H9 (cell line): ENCODE measurements around the gene FASTKD3. TPM values are rescaled to one million over a fixed set of nuclear protein-coding genes. Genes with fewer than 3 reads are reported as not detected.

Experiments used
- DNase-seq: peaks from one replicate; pipeline ENCODE4 v3.0.0-alpha.2; 2017
- H2AFZ ChIP-seq: one replicate; pipeline ENCODE4 v1.6.1; 2013; ENCODE audit warnings: mild to moderate bottlenecking, low read length, control low read depth, moderate library complexity
- H2AK5ac ChIP-seq: 2 replicates; pipeline ENCODE4 v1.6.1; 2013; ENCODE audit warnings: low read length, control low read depth, mixed read lengths; ENCODE audit not compliant: insufficient read length
- H2BK120ac ChIP-seq: one replicate; pipeline ENCODE4 v1.6.1; 2013; ENCODE audit warnings: low read depth, mild to moderate bottlenecking, low read length, control low read depth, inconsistent platforms; ENCODE audit not compliant: poor library complexity, severe bottlenecking
- H2BK12ac ChIP-seq: 2 replicates; pipeline ENCODE4 v1.6.1; 2013; ENCODE audit warnings: low read length, control low read depth, mixed read lengths, low read depth; ENCODE audit not compliant: insufficient read length
- H2BK15ac ChIP-seq: 2 replicates; pipeline ENCODE4 v1.6.1; 2013; ENCODE audit warnings: low read depth, low read length, control low read depth
- H2BK20ac ChIP-seq: one replicate; pipeline ENCODE4 v1.6.1; 2013; ENCODE audit warnings: low read depth, mild to moderate bottlenecking, low read length, control low read depth, inconsistent platforms; ENCODE audit not compliant: poor library complexity, severe bottlenecking
- H2BK5ac ChIP-seq: 2 replicates; pipeline ENCODE4 v1.6.1; 2013; ENCODE audit warnings: low read length, control low read depth, mixed read lengths; ENCODE audit not compliant: insufficient read length
- H3K14ac ChIP-seq: 2 replicates; pipeline ENCODE4 v1.6.1; 2013; ENCODE audit warnings: low read length, control low read depth; ENCODE audit not compliant: insufficient read depth
- H3K18ac ChIP-seq: 2 replicates; pipeline ENCODE4 v1.6.1; 2013; ENCODE audit warnings: low read depth, mild to moderate bottlenecking, mixed read lengths, low read length, control low read depth; ENCODE audit not compliant: insufficient read length
- H3K23ac ChIP-seq: 2 replicates; pipeline ENCODE4 v1.6.1; 2013; ENCODE audit warnings: low read length, control low read depth, mixed read lengths, low read depth; ENCODE audit not compliant: insufficient read length
- H3K23me2 ChIP-seq: 2 replicates; pipeline ENCODE4 v1.6.1; 2013; ENCODE audit warnings: low read depth, mild to moderate bottlenecking, mixed read lengths, low read length, control low read depth; ENCODE audit not compliant: insufficient read length, poor library complexity, severe bottlenecking
- H3K27ac ChIP-seq: 2 replicates; pipeline ENCODE4 v1.5.1; 2013; ENCODE audit warnings: low read length, control low read depth, mixed read lengths, low read depth; ENCODE audit not compliant: insufficient read length
- H3K27me3 ChIP-seq: 2 replicates; pipeline ENCODE4 v1.6.1; 2013; ENCODE audit warnings: low read length, control low read depth, inconsistent platforms; ENCODE audit not compliant: insufficient read depth
- H3K4ac ChIP-seq: 2 replicates; pipeline ENCODE4 v1.6.1; 2013; ENCODE audit warnings: low read depth, mild to moderate bottlenecking, control low read depth, inconsistent platforms, low read length, moderate library complexity
- H3K4me1 ChIP-seq: 2 replicates; pipeline ENCODE4 v1.6.1; 2013; ENCODE audit warnings: low read length, control low read depth, inconsistent platforms; ENCODE audit not compliant: insufficient read depth
- H3K4me2 ChIP-seq: 2 replicates; pipeline ENCODE4 v1.6.1; 2013; ENCODE audit warnings: low read length, control low read depth, mixed read lengths; ENCODE audit not compliant: insufficient read length, insufficient read depth
- H3K56ac ChIP-seq: 2 replicates; pipeline ENCODE4 v1.6.1; 2013; ENCODE audit warnings: low read depth, mild to moderate bottlenecking, mixed read lengths, low read length, control low read depth; ENCODE audit not compliant: insufficient read length
- H3K79me1 ChIP-seq: 2 replicates; pipeline ENCODE4 v1.6.1; 2013; ENCODE audit warnings: low read depth, mild to moderate bottlenecking, moderate library complexity, low read length, control low read depth, inconsistent platforms; ENCODE audit not compliant: insufficient read depth, poor library complexity, severe bottlenecking
- H3K79me2 ChIP-seq: 2 replicates; pipeline ENCODE4 v1.6.1; 2013; ENCODE audit warnings: low read length, control low read depth, inconsistent platforms; ENCODE audit not compliant: insufficient read depth
- H3K9ac ChIP-seq: 2 replicates; pipeline ENCODE4 v1.6.1; 2013; ENCODE audit warnings: low read length, control low read depth, mixed read lengths; ENCODE audit not compliant: insufficient read length; ENCODE audit errors: extremely low read depth
- H3K9me3 ChIP-seq: one replicate; pipeline ENCODE4 v1.6.1; 2013; ENCODE audit warnings: low read depth, low read length, inconsistent platforms; ENCODE audit not compliant: control insufficient read depth
- H3T11ph ChIP-seq: one replicate; pipeline ENCODE4 v1.6.1; 2013; ENCODE audit warnings: mild to moderate bottlenecking, low read length, control low read depth, inconsistent platforms
- H4K20me1 ChIP-seq: one replicate; pipeline ENCODE4 v1.6.1; 2013; ENCODE audit not compliant: control insufficient read depth, insufficient read length, insufficient read depth
- H4K5ac ChIP-seq: 2 replicates; pipeline ENCODE4 v1.6.1; 2013; ENCODE audit warnings: low read depth, mild to moderate bottlenecking, mixed read lengths, low read length, control low read depth; ENCODE audit not compliant: insufficient read length
- H4K8ac ChIP-seq: replicated peaks from 2 replicates; pipeline ENCODE4 v1.6.1; 2013; ENCODE audit warnings: low read length, control low read depth, mixed read lengths, low read depth; ENCODE audit not compliant: insufficient read length
- H4K91ac ChIP-seq: 2 replicates; pipeline ENCODE4 v1.6.1; 2013; ENCODE audit warnings: low read depth, mild to moderate bottlenecking, moderate library complexity, mixed read lengths, low read length, control low read depth; ENCODE audit not compliant: insufficient read length
- H3K27ac Mint-ChIP-seq, 3 experiments: 2 replicates in 2 of 3; 3 replicates in 1 of 3; pipeline ENCODE4 v1.8.0; 2020 to 2021; ENCODE audit warnings: mixed read lengths in 3 of 3, mild to moderate bottlenecking in 1 of 3, moderate library complexity in 1 of 3
- H3K27me3 Mint-ChIP-seq: 2 replicates; pipeline ENCODE4 v1.8.0; 2021; ENCODE audit warnings: low read depth, mild to moderate bottlenecking, moderate library complexity, mixed read lengths
- H3K36me3 Mint-ChIP-seq, 3 experiments: 2 replicates in 2 of 3; 3 replicates in 1 of 3; pipeline ENCODE4 v1.8.0; 2020 to 2021; ENCODE audit warnings: low read depth in 3 of 3, mixed read lengths in 3 of 3; ENCODE audit not compliant: insufficient read depth in 1 of 3
- H3K4me1 Mint-ChIP-seq, 2 experiments: 2 replicates each; pipeline ENCODE4 v1.8.0; 2020; ENCODE audit warnings: mixed read lengths in 2 of 2
- H3K4me3 Mint-ChIP-seq, 2 experiments: 2 replicates in 1 of 2; 3 replicates in 1 of 2; pipeline ENCODE4 v1.8.0; 2020 to 2021; ENCODE audit warnings: mild to moderate bottlenecking in 2 of 2, mixed read lengths in 2 of 2, moderate library complexity in 1 of 2
- H3K9me3 Mint-ChIP-seq, 2 experiments: 2 replicates in 1 of 2; 3 replicates in 1 of 2; pipeline ENCODE4 v1.8.0; 2020; ENCODE audit warnings: mild to moderate bottlenecking in 2 of 2, mixed read lengths in 2 of 2, moderate library complexity in 1 of 2
- CTCF ChIP-seq: fragments of 200-600 bp; sonication (generic); conservative IDR thresholded peaks from 3 replicates; pipeline ENCODE4 v1.8.0; 2021; ENCODE audit warnings: antibody characterized with exemption, mild to moderate bottlenecking
- WGBS: extraction: QIAGEN DNeasy Blood & Tissue Kit; methylation state at CpG from one replicate; pipeline ENCODE4 v1.1.7; 2013; ENCODE audit warnings: missing lambda C conversion rate, low lambda C conversion rate, mixed read lengths; ENCODE audit not compliant: insufficient read length; ENCODE audit errors: extremely low coverage; 5-methylcytosine and 5-hydroxymethylcytosine counted together
- total RNA-seq: library from RNA; stranded (reverse); gene quantifications from 2 replicates; pipeline ENCODE4 v1.2.1, GENCODE V29; 2021

The FASTKD3 gene
- total RNA-seq, 1 experiment from 2014 or later = 15.0 TPM

DNA sequence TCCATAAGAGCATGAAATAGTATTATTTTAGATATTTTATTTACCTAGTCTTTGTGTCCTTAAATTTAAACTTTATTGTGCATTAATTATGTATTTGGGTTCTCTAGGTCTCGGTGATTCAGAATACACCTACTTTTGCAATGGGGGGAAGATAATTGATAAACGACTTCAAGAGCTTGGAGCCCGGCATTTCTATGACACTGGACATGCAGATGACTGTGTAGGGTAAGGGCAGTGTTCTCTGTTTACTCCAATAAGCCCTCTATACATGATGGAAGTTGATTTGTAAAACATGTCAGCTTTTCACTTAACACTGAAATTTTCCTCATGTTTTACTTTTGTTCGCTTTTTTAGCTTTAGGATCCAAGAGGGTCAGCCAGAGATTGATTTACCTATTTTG lies 6.3 kb upstream of the FASTKD3 start:
- Histone ChIP-seq H3K56ac (no peak overlapping the region), H4K91ac (no peak overlapping the region), H3K18ac (no peak overlapping the region), H3K9ac (no peak overlapping the region), H3K4me2 (no peak overlapping the region), H3K23ac (no peak overlapping the region), H2BK20ac (no peak overlapping the region), H4K5ac (no peak overlapping the region), H4K8ac (no peak overlapping the region), H3K4ac (no peak overlapping the region), H3K4me1 (no peaks in the 10 kb centered on the region), H3K9me3 (no peaks in the 10 kb centered on the region), H2BK15ac (no peak overlapping the region), H3K79me2 (peaks cover 18% of the 10 kb centered on the region), H3K23me2 (no peaks in the 10 kb centered on the region), H3K27me3 (no peaks in the 10 kb centered on the region), H3K79me1 (peaks cover 4% of the 10 kb centered on the region), H4K20me1 (no peaks in the 10 kb centered on the region), H2AFZ (no peak overlapping the region), H2AK5ac (no peak overlapping the region), H2BK12ac (no peak overlapping the region), H3K14ac (no peak overlapping the region), H3T11ph (no peak overlapping the region), H2BK5ac (no peak overlapping the region), H2BK120ac (no peak overlapping the region), H3K27ac (no peak overlapping the region)
- peaks cover 20 to 78% (median 70%) of the 10 kb centered on the region in 3 experiments for H3K36me3 Mint-ChIP-seq
- no peak overlapping the region for H3K4me3 Mint-ChIP-seq
- H3K27ac Mint-ChIP-seq = no peak overlapping the region
- no peaks in the 10 kb centered on the region for H3K27me3 Mint-ChIP-seq
- no CpG with 5 or more reads among the region's 4 CpGs for WGBS
- peaks cover 6% of the 10 kb centered on the region in 2 experiments; a peak in 3 of 4 replicates for H3K4me1 Mint-ChIP-seq
- no peaks in the 10 kb centered on the region for H3K9me3 Mint-ChIP-seq
- no peak for DNase-seq
- no peak for TF ChIP-seq CTCF
